Activated T-cell treated with anti-CD3 and anti-CD28 coated beads, Interleukin-2, amount 50 U/mL, for 24 hours (primary cell): ENCODE measurements around the gene ZNF594.

Experiments used
- DNase-seq: peaks from one replicate; pipeline ENCODE4 v3.0.0-alpha.2; 2020
- H3K27ac Mint-ChIP-seq: 2 replicates; pipeline ENCODE4 v1.8.0; 2020; ENCODE audit warnings: mild to moderate bottlenecking, mixed read lengths
- H3K27me3 Mint-ChIP-seq: 2 replicates; pipeline ENCODE4 v1.8.0; 2020; ENCODE audit warnings: mixed read lengths
- H3K36me3 Mint-ChIP-seq: 2 replicates; pipeline ENCODE4 v1.8.0; 2020; ENCODE audit warnings: low read depth, mixed read lengths
- H3K4me1 Mint-ChIP-seq: 2 replicates; pipeline ENCODE4 v1.8.0; 2020; ENCODE audit warnings: low read depth, mixed read lengths
- H3K4me3 Mint-ChIP-seq: 2 replicates; pipeline ENCODE4 v1.8.0; 2020; ENCODE audit warnings: mild to moderate bottlenecking, moderate library complexity, mixed read lengths
- H3K9me3 Mint-ChIP-seq: 2 replicates; pipeline ENCODE4 v1.8.0; 2020; ENCODE audit warnings: mixed read lengths

The ZNF594 gene

DNA sequence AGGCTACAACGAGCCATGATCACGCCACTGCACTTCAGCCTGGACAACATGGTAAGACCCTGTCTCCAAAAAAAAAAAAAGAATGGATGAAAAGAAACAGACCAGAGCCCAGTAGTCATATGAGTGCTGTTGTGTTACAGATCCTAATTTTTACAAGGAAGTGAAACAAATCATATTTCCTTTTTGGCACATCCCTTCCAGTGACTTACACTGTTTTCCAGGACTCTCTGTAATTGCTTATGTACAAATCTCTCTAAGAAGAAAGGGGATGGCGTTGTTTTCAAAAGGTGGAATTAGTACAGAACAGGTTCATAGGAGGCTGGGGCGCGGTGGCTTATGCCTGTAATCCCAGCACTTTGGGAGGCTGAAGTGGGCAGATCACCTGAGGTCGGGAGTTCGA, 19.8 kb upstream of the ZNF594 start:
- Mint-ChIP-seq H3K4me3 (no peak overlapping the region), H3K27ac (no peak overlapping the region), H3K27me3 (no peaks in the 10 kb centered on the region), H3K4me1 (peaks cover 15% of the 10 kb centered on the region), H3K36me3 (peaks cover 10% of the 10 kb centered on the region), H3K9me3 (no peaks in the 10 kb centered on the region)
- no peak for DNase-seq

DNA sequence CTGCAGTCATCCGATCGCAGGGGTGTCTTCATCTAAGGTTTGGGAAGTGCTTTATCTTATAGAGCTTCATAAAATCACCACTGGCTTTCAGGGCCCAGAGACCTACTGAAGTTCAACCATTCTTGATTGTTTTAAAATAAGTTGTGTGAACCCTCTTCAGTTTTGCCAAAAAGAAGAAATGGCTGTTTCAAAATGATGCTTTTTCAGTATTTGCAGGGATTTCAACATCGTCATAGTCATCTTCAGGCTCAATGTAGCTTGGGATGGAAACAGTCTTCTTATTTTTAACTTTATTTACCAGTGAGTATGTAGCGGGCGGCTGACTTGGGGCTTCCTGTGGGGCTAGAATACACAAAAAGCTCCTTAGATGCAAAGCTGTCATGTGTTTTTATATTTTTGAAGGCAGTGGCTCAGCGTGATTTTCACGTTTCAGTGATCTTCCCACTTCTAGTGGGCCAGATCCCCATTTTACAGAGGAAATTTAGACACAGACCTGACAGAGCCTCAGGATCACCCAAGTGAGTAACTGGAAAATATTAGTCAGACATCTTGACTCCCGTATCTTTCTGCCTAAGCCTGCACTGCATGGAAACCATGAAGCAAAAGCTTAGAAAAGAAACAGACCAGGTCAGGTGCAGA, 19.1 kb upstream of the ZNF594 start:
- Mint-ChIP-seq H3K27ac (peak overlapping the region; percentile 38), H3K4me3 (no peak overlapping the region), H3K36me3 (peaks cover 10% of the 10 kb centered on the region), H3K27me3 (no peaks in the 10 kb centered on the region), H3K4me1 (peaks cover 15% of the 10 kb centered on the region), H3K9me3 (no peaks in the 10 kb centered on the region)
- no peak for DNase-seq

GRCh38 chr17:5210091-5210490, 18.4 kb upstream of the ZNF594 start:
- H3K27ac Mint-ChIP-seq = no peak overlapping the region
- no peak for DNase-seq
- no peaks in the 10 kb centered on the region for H3K9me3 Mint-ChIP-seq
- peaks cover 15% of the 10 kb centered on the region for H3K4me1 Mint-ChIP-seq
- no peak overlapping the region for H3K4me3 Mint-ChIP-seq
- peaks cover 7% of the 10 kb centered on the region for H3K36me3 Mint-ChIP-seq
- no peaks in the 10 kb centered on the region for H3K27me3 Mint-ChIP-seq

DNA sequence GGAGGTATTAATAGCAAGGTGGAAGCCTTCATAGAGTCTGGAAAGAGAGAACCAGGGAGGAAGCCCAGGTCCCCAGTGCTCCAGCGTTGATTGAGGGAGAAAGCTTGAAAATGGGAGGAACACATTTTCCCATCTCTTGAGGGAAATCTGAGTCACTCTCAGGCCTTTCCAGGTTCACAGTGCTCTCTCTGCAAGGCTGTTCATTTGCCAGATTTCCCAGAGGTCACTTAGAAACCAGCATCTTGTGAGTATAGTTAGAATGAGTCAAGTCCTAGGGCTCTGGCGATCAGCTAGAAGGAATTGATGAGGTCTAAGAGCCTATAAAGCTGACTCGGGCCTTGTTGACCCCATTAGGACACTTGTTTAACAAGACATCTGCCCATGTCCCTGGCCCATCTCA, 17.7 kb upstream of the ZNF594 start:
- Mint-ChIP-seq H3K36me3 (peaks cover 3% of the 10 kb centered on the region), H3K4me3 (no peak overlapping the region), H3K4me1 (peaks cover 15% of the 10 kb centered on the region), H3K9me3 (no peaks in the 10 kb centered on the region), H3K27me3 (no peaks in the 10 kb centered on the region), H3K27ac (no peak overlapping the region)
- DNase-seq = no peak

DNA sequence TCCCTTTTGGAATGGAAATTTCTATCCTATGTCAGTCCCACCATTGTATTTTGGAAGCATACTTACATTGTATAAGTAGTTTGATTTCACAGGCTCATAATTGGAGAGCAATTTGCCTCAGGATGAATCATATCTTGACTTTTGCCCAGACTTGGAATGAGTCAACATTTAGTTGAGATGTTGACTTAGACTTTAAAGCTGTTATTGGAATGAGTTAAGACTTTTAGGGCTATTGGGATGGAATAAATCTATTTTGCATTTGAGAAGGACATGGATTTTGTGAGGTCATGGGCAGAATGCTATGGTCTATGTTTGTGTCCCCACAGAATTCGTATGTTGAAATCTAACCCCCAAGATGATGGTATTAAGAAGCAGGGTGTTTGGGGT, 12.2 kb upstream of the ZNF594 start:
- peaks cover 6% of the 10 kb centered on the region for H3K4me1 Mint-ChIP-seq
- peaks cover 4% of the 10 kb centered on the region for H3K36me3 Mint-ChIP-seq
- H3K27ac Mint-ChIP-seq = no peak overlapping the region
- no peak overlapping the region for H3K4me3 Mint-ChIP-seq
- no peak for DNase-seq
- no peaks in the 10 kb centered on the region for H3K27me3 Mint-ChIP-seq
- H3K9me3 Mint-ChIP-seq = peaks cover 3% of the 10 kb centered on the region

- Mint-ChIP-seq H3K36me3 (peaks cover 4% of the 10 kb centered on the region), H3K9me3 (peaks cover 3% of the 10 kb centered on the region), H3K4me3 (no peak overlapping the region), H3K4me1 (peaks cover 10% of the 10 kb centered on the region), H3K27ac (no peak overlapping the region), H3K27me3 (no peaks in the 10 kb centered on the region)
- no peak for DNase-seq
Observed at GRCh38 chr17:5203178-5203907, 11.7 kb upstream of the ZNF594 start.

GRCh38 chr17:5201011-5201410, 9.3 kb upstream of the ZNF594 start:
- no peak overlapping the region for H3K4me3 Mint-ChIP-seq
- no peaks in the 10 kb centered on the region for H3K27me3 Mint-ChIP-seq
- H3K27ac Mint-ChIP-seq = no peak overlapping the region
- DNase-seq = no peak
- peaks cover 3% of the 10 kb centered on the region for H3K9me3 Mint-ChIP-seq
- peaks cover 4% of the 10 kb centered on the region for H3K36me3 Mint-ChIP-seq
- peaks cover 17% of the 10 kb centered on the region for H3K4me1 Mint-ChIP-seq

DNA sequence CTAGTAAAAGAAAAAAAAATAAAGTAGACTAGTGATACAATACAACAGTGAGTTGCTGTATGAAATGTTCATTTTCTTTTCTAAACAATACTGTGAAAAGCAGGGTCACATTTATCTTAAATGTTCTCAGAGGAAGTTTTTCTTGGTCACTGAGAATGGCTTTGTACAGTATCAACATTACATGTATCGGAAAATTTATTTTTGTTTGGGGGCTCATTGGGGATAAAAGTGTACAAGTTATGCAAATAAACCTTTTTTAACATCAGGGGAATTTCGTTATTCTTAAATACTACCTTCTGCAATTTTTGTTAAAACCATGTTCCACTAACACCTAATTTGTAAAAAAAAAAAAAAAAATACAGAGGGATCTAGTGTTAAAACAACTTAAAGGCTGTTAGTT, 8.7 kb upstream of the ZNF594 start:
- Mint-ChIP-seq H3K36me3 (peaks cover 4% of the 10 kb centered on the region), H3K9me3 (peaks cover 3% of the 10 kb centered on the region), H3K27ac (no peak overlapping the region), H3K4me1 (peaks cover 17% of the 10 kb centered on the region), H3K4me3 (no peak overlapping the region), H3K27me3 (no peaks in the 10 kb centered on the region)
- DNase-seq = no peak

DNA sequence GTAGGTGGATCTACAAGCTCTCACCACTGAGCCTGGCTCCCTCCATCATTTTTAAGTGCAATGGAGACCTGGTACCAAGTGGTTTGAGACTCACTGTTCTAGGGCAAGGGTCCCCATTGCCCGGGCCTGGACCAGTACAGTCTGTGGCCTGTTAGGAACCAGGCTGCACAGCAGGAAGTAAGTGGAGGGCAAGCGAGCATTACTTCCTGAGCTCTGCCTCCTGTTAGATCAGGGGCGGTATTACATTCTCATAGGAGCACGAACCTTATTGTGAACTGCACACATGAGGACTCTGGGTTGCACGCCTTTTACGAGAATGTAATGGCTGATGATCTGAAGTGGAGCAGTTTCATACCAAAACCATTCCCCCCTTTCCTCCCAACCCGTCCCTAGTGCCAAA, 6.8 kb upstream of the ZNF594 start:
- H3K27ac Mint-ChIP-seq = no peak overlapping the region
- no peaks in the 10 kb centered on the region for H3K36me3 Mint-ChIP-seq
- peaks cover 11% of the 10 kb centered on the region for H3K4me1 Mint-ChIP-seq
- H3K9me3 Mint-ChIP-seq = no peaks in the 10 kb centered on the region
- no peak for DNase-seq
- H3K4me3 Mint-ChIP-seq = no peak overlapping the region
- H3K27me3 Mint-ChIP-seq = no peaks in the 10 kb centered on the region

- Mint-ChIP-seq H3K9me3 (peaks cover 17% of the 10 kb centered on the region), H3K4me3 (no peak overlapping the region), H3K27me3 (no peaks in the 10 kb centered on the region), H3K4me1 (peaks cover 39% of the 10 kb centered on the region), H3K36me3 (peaks cover 26% of the 10 kb centered on the region), H3K27ac (no peak overlapping the region)
- DNase-seq = no peak
Observed at GRCh38 chr17:5194346-5194745, 2.7 kb upstream of the ZNF594 start.

DNA sequence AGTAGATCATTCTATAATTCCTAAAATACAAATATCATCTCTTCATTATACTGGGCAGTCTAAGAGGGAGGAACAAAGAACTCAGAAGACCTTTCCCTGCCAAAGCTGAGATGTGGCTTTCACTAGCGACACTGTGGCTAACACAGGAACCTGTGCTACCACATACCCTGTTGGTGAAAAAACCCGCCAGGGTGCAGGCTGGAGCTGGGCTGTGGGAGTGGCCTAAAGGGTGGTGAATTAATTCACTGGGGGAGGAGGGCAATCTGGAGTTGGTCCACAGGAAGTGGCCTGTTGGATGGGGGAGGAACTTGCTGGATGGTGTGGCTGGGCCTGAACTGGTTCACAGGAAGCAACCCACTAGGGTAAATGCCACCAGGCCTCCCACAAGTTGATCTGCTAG, 7.4 kb downstream of the ZNF594 start:
- no peak overlapping the region for H3K4me3 Mint-ChIP-seq
- peaks cover 97% of the 10 kb centered on the region for H3K36me3 Mint-ChIP-seq
- H3K27me3 Mint-ChIP-seq = no peaks in the 10 kb centered on the region
- peaks cover 68% of the 10 kb centered on the region for H3K9me3 Mint-ChIP-seq
- H3K27ac Mint-ChIP-seq = no peak overlapping the region
- peaks cover 2% of the 10 kb centered on the region for H3K4me1 Mint-ChIP-seq
- DNase-seq = no peak

DNA sequence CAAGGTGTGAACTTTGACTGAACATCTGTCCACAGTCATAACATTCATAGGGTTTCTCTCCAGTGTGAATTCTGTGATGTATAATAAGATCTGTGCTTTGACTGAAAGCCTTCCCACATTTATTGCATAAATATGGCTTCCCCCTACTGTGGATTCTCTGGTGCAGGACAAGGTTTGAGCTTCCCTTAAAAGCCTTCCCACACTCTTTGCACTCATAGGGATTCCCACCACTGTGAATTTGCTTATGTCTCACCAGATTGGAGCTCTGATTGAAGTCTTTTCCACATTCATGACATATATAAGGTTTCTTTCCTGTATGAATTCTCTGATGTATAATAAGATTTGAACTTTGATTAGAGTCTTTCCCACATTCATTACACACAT, 8.3 kb downstream of the ZNF594 start:
- no peaks in the 10 kb centered on the region for H3K27me3 Mint-ChIP-seq
- no peak for DNase-seq
- no peak overlapping the region for H3K27ac Mint-ChIP-seq
- H3K36me3 Mint-ChIP-seq = peaks cover 95% of the 10 kb centered on the region
- peaks cover 2% of the 10 kb centered on the region for H3K4me1 Mint-ChIP-seq
- H3K4me3 Mint-ChIP-seq = no peak overlapping the region
- peaks cover 72% of the 10 kb centered on the region for H3K9me3 Mint-ChIP-seq

- H3K4me1 Mint-ChIP-seq = no peaks in the 10 kb centered on the region
- no peak overlapping the region for H3K27ac Mint-ChIP-seq
- peaks cover 70% of the 10 kb centered on the region for H3K9me3 Mint-ChIP-seq
- H3K36me3 Mint-ChIP-seq = peaks cover 92% of the 10 kb centered on the region
- no peaks in the 10 kb centered on the region for H3K27me3 Mint-ChIP-seq
- DNase-seq = no peak
- H3K4me3 Mint-ChIP-seq = no peak overlapping the region
Observed at GRCh38 chr17:5182597-5183409, 8.9 kb downstream of the ZNF594 start.

GRCh38 chr17:5181509-5182305, 10.0 kb downstream of the ZNF594 start:
- H3K27ac Mint-ChIP-seq = no peak overlapping the region
- H3K27me3 Mint-ChIP-seq = no peaks in the 10 kb centered on the region
- H3K9me3 Mint-ChIP-seq = peaks cover 63% of the 10 kb centered on the region
- H3K4me1 Mint-ChIP-seq = no peaks in the 10 kb centered on the region
- H3K4me3 Mint-ChIP-seq = no peak overlapping the region
- no peak for DNase-seq
- H3K36me3 Mint-ChIP-seq = peaks cover 91% of the 10 kb centered on the region
